GM18526 (cell line): ENCODE results near the gene PDZRN3.

Experiments
- POLR2A ChIP-seq: IDR thresholded peaks from 3 replicates; pipeline ENCODE4 v1.6.1; 2011; ENCODE audit not compliant: insufficient read length; ENCODE audit errors: extremely low read depth

Gene PDZRN3

DNA sequence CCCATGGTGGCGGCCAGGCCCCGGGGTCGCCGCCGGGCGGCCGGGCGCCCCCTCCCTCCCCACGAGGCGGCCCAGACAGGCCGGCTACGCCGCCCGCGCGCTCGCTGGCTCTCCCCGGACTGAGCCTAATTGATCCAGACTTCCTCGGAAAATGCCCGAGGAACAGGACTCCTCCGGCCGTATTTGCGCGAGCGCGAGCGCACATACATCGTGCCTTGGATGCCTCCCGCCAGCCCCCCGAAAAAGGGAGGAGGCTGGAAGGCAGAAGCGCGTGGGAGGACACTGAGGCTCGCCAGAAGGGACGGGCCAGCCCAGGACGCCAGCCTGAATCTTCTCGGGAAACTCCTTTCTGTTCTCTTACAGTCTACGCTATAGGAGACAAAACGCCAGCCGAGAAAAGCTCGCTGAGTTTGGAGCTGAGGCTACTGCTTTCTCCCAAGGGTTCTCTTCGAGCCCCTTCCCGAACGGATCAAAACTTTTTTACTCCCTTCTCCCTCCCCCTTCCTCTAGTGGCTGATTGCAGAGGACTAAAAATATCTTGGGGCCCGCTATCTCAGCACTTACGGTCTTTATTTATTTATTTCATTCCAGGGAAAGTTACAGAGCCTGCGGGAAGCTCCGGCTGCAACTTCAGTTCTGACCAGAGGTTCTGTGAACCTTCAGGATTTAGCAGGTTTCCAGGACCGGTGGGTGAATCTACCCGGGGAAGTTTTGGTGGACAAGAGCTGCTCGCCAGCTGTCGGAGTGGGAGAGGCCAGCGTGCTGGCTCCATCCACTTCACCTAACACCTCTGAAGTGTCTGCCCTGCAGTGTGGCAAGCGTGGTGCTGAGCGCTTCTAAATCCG is at the start of gene PDZRN3:
TSS of gene PDZRN3 (minus strand) at position 121 of the 845 bp plus-strand sequence.
- TF ChIP-seq POLR2A = no peak

DNA sequence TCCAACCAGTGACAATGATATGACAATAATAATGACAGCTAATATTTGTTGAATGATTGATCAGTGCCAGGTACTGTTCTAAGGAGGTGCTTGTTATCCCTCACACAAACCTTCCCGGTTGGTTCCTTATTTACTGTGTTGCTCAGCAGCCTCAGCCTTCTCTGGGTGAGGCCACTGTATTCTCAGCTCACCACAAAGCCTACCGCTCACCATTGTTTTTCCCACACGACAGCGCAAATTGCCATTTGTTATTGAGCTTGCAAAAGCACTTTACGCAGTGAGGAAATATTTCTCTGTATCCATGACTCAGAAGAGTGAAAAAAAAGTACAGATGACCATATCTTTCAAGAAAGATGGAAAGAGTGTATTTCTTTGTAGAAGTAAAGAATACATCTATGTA is 49.5 kb upstream of the PDZRN3 start:
- TF ChIP-seq POLR2A = no peak

DNA sequence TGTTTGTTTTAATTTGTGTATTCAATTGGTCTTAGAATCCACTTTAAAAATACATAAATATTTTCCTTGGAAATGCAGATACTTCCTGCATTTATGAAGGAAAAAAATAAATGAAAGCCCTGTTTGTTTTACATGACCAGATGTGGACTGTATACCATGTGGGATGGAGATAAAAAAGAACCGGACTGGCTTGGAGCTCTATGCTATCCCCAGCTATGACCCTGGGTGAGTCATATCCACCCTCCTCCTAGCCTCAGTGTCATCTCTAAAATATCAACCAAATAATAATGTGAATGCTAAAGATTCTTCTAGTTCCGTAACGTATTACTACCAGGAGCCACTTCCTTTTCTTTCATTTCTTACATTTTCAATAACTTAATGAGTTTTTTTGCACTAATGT is 44.5 kb upstream of the PDZRN3 start:
- no peak for TF ChIP-seq POLR2A

DNA sequence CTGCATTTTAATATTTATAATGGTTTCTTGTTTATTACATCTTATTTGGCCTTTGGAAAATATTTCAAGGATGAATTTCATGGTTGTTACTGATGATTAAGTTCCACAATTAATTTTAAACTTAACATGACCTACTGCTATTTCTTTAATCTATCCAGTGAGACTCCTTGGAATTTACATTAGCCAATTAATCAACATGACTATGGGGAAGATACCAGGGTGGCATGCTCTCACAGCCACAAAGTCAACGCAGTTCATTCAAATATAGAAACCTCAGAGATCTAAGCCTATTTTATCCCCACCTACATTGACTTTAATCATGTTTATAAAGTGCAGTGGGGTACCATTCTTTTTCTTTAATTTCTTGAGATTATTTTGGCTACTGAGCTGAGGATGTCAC is 43.6 kb upstream of the PDZRN3 start:
- no peak for TF ChIP-seq POLR2A

DNA sequence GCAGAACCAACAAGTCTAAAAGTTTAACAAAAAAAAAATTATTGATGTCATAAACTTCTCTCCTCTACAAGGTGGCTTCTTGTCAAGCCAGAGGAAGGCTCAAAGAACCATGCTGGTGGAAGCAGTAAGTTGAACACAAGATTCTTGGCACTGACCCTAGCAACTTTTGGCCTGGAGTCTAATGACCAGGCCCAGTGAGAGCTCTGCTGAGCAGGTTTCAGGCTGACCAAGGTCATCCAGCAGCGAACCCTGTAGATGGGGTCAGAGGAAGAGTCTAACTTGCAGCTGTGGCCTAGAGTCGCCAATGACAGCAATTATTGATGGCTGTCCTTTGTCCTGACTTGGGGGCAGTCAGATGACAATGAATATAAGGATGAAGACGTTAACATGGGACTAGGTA is 43.1 kb upstream of the PDZRN3 start:
- TF ChIP-seq POLR2A = no peak

DNA sequence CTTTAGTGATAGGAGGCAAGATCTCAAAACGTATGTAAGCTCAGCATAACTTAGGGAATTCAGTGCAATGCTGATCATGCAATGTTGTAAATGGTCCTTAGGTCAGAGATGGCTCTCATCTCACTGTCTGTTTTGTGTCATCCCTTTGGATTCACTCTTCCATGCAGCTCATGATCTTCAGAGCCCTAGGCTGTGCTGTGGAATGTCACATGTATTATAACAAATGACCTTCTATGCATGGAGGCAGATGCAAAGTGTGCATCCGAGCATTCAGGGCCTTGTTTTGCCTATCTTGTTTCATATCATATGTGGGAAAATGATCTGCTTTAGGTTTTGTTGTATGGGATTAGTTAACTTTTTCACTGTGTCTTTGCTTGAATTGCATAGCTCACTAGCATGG is 40.5 kb upstream of the PDZRN3 start:
- TF ChIP-seq POLR2A = no peak

DNA sequence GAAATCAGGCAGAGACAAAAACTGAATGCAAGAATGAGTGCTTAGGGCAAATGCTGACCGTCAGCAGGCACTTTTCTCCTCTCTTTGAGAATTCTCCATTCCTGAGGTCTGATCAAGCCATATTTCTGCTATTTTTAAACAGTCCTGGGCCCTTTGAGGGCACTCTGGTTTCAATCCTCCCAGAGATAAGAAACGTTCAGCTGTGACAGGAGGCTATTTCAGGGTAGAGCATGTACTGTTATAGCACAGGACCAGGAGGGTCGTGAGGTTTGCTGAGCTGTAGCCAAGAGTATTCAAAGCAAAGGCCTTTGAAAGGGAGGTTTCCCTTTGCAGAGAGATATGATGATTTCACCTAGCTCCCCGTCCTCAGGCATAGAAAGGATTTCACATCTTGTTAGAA is 39.6 kb upstream of the PDZRN3 start:
- no peak for TF ChIP-seq POLR2A

DNA sequence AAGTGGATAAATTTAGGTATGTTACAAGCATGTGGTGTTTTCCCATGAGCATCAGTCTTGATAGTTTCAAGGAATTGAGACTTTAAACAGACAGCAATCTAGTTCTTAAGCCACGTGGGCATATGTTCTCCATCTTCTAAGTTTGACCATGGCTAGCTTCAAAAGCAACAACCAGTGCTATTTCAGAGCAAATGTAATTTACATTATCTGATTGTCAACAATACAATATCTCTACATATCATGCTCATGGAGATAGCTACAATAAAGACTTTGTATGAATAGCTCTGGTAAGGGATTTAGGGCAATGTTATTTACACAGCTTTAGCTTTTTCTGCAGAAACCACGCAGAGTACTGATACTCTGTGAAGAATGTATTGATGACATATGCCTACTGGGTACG is 38.8 kb upstream of the PDZRN3 start:
- TF ChIP-seq POLR2A = no peak

DNA sequence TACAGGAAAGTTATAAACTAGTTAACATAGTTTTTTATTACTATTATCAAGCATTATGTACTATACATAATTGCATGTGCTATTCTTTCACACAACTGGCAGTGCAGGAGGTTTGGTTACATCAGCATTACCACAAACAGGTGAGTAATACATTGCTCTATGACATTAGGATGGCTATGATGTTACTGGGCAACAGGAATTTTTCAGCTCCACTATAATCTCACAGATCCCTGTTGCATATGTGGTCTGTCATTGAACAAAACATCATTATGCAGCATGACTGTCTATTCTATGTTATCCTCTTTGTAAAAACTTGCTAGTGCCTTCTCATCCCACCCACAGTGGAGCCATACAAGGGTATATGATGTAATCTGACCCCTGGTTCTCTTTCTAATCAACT is 36.5 kb upstream of the PDZRN3 start:
- TF ChIP-seq POLR2A = no peak

DNA sequence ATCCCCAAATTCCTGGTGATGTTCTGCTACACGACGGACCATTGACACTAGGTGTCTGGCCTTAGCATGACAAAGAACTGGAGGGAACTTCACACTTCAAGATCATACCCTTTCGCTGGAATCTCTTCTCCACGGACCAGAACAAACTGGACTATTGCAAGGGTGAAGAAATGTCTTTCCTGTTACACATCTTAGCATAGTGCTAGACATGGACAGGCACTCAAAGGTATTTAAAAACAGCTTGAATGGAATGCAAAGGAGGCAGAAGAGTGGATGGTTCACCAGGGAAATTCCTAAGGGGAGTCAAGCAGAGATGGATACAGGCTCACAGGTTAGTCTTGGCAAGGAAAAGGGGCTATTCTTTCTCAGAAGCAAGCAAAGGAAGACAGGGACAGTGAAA is 33.5 kb upstream of the PDZRN3 start:
- no peak for TF ChIP-seq POLR2A

DNA sequence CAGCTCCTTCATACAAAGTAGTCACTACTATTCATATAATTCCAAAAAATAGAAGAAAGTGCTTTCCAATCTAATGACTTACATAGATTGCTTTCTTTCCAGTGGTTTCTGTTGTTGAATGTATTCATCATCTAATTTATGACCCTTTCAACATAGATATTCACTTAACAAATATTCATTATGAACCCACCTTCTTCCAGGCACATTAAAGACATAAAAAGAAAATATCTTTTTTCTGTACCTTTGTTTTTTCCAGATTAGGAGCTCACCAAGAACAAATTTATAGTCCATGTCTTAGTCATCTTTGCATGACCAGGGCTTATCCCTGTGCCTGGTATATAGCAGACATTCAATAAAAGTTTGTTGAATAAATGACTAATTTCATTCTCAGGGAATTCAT is 32.4 kb upstream of the PDZRN3 start:
- no peak for TF ChIP-seq POLR2A

DNA sequence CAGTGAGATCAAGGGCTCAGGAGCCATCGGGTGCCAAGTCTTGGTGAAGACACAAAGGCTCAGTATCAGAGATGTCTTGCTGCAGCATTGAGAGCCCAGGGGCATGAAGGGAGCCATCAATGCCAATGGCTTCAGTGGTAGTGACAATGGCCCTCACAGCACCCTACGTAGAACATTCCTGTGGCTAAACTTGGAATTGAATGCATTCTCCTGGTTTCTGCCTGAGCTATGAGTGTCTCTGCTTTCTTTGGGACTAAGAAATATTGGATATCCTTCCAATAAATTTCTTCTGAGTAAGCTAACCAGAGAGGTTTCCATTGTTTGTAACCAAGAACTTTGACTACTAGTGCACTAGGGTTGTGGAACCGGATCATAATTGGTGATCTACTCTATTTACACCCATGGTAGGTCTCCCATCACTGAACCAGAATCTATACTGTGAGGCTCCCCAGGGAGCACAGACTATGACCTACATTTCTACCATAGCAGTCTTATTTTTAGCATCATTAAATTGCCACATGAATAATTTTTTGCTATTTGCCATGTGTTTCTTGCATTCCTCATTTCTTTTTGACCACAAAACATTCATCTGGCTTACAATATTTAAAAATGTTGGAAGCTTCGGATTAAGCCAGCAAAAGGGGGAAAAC is 31.6 kb upstream of the PDZRN3 start:
- TF ChIP-seq POLR2A = no peak

DNA sequence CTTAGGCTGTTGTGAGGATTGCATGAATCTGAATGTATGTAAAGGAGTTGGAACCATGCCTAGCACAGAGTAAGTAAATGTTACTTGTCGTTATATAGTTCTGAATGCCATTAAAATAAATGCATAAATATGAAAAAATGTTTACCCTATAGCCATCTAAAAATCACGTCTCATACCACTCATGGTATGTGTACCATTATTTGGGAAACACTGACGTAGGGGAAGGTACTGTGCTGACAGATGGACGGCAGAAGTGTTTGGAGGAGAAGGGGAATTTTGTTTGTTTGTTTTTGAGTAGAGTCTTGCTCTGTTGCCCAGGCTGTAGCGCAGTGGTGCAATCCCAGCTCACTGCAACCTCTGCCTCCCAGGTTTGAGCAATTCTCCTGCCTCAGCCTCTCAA is 30.5 kb upstream of the PDZRN3 start:
- TF ChIP-seq POLR2A = no peak

DNA sequence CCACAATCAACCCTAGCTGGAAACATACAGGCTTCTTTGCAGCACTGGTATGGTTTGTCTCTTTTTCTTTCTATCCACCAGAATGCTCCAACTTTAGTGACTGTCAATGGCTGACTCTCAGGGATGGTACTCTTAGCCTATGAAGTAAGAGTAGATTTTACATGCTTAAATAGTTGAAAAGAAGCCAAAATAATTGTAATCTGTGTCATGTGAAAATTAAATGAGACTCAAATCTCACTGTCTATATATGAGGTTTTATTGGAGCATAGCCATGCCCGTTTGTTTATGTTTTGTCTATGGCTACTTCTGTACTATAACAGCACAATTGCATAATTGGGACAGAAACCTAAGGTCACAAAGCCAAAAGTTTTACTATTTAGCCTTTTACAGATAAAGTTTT is 29.1 kb upstream of the PDZRN3 start:
- no peak for TF ChIP-seq POLR2A

DNA sequence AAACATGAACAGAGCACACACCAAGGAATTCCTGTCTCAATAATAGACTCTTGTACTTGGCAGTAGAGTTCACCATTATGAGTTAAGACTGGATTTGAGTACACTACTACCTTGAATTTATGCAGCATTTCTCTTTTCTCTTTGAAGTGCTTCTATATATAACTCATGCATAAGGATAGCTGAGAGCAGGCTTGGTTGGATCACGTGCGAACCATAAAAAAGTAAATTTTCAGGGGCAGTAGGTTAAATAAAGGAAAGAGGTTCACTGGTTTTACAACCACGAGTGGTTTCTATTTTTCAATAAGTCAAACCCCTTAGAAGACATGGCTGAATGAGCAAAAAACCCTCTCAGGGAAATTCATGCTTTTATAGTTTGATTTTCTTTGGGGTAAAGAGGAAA is 28.6 kb upstream of the PDZRN3 start:
- no peak for TF ChIP-seq POLR2A

DNA sequence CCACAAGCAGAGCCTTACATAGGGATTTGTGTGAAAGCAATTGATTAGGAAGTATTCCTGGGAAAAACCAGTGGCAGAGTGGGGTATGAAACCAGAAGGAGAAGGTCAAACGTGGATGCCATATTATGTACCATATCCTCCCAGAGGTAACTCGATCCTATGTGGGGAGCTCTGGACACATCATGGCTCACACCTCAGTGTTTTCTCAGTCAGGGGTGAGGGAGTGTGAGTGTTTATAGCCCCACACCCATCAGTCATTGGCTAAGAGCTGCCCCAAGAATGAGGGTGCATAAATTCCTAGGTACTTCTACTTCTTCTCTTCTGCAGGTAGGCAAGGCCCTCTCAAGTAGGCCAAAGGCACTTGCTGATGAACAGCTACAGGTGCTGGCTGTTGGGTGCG is 28.2 kb upstream of the PDZRN3 start:
- TF ChIP-seq POLR2A = no peak

DNA sequence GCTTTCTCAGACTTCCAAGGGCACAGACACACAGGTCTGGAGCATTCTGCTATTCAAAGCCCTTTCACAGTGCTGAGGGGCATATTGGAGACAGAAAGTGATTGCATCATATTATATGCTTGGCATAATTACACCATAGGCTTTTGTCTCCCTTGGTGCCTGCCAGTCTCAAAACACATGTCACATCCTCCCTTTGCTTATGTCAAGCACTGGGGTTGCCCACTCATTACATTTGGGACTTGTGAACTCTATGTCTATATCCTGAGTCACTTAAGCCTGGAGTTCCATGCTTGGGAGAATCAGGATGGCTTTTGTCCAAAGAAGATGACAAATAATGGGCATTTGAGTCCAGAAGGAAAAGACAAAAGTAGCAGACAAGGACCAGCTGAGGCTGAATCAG is 12.3 kb upstream of the PDZRN3 start:
- TF ChIP-seq POLR2A = no peak
